Lower lobe of right lung (tissue), 2 donors: Measurements from ENCODE around the gene FARS2. TPM values are rescaled to one million over a fixed set of nuclear protein-coding genes. Genes with fewer than 3 reads are reported as not detected.

Source experiments
- ATAC-seq, 2 donors: fragments of 200-7000 bp; cut with Tn5 transposase; one replicate each; pipeline ENCODE4 v1.9.1; 2020 to 2022; ENCODE audit warnings: mild to moderate bottlenecking in 2 of 2, moderate library complexity in 2 of 2
- DNase-seq: peaks from one replicate; pipeline ENCODE4 v3.0.0-alpha.2; 2020
- H3K27ac ChIP-seq: fragments of 200-600 bp; one replicate; pipeline ENCODE4 v1.8.0; 2022
- H3K27me3 ChIP-seq: fragments of 200-600 bp; one replicate; pipeline ENCODE4 v1.8.0; 2022; ENCODE audit warnings: low read depth
- H3K36me3 ChIP-seq: fragments of 200-600 bp; one replicate; pipeline ENCODE4 v1.8.0; 2022; ENCODE audit warnings: mild to moderate bottlenecking
- H3K4me1 ChIP-seq: fragments of 200-600 bp; one replicate; pipeline ENCODE4 v1.8.0; 2022
- H3K4me3 ChIP-seq: fragments of 200-600 bp; one replicate; pipeline ENCODE4 v1.8.0; 2022; ENCODE audit warnings: mild to moderate bottlenecking
- H3K9me3 ChIP-seq: fragments of 200-600 bp; one replicate; pipeline ENCODE4 v1.8.0; 2022
- intact Hi-C: fragments of 100-400 bp; cut with DNase I; formaldehyde crosslinking; loops from one replicate; pipeline ENCODE4 v1.11.0; 2022
- total RNA-seq: library from RNA; stranded (reverse); fragmentation: NEBNext Ultra II Directional; extraction: Animal tissue kit (Norgen Biotek cat#: 25700); gene quantifications from one replicate; pipeline ENCODE4 v1.2.1, GENCODE V29; 2021
- TF ChIP-seq, protein P1 (sequence below): fragments of 200-600 bp; IDR thresholded peaks from one replicate; pipeline ENCODE4 v1.8.0; 2022; ENCODE audit warnings: antibody characterized with exemption, mild to moderate bottlenecking
- donor health status: DM: no; HTN: yes; CAD: no; lungs with severe emphysema.

Gene FARS2
- total RNA-seq, 1 donor from 2014 or later: 17.0 TPM

DNA sequence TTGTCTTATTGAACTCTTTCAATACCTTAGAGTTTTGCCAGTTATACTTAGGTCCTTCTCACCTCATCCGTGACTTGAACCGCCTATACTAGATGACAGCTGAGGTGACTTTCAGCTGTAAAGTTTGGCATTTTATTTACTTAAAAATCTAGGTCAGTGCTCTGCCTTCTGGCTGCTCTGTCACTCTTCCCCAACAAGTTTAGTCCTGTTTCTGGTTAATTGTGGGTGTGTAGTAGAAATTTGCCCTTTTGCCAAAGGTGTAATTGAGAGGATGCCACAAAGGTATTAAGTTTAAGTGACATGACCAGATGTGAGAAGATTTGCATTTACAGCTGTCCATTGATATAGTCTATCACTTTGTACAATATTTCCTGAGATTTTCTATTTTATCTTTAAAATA is 106.2 kb downstream of the FARS2 start:
- intact Hi-C loops: no loop called here
- no peaks in the 10 kb centered on the region for H3K9me3 ChIP-seq
- H3K36me3 ChIP-seq: peaks cover 11% of the 10 kb centered on the region
- no peaks in the 10 kb centered on the region for H3K4me1 ChIP-seq
- no peak overlapping the region for H3K27ac ChIP-seq
- no peak for ATAC-seq
- H3K4me3 ChIP-seq: no peak overlapping the region
- H3K27me3 ChIP-seq: no peaks in the 10 kb centered on the region
- TF ChIP-seq, protein P1, sequence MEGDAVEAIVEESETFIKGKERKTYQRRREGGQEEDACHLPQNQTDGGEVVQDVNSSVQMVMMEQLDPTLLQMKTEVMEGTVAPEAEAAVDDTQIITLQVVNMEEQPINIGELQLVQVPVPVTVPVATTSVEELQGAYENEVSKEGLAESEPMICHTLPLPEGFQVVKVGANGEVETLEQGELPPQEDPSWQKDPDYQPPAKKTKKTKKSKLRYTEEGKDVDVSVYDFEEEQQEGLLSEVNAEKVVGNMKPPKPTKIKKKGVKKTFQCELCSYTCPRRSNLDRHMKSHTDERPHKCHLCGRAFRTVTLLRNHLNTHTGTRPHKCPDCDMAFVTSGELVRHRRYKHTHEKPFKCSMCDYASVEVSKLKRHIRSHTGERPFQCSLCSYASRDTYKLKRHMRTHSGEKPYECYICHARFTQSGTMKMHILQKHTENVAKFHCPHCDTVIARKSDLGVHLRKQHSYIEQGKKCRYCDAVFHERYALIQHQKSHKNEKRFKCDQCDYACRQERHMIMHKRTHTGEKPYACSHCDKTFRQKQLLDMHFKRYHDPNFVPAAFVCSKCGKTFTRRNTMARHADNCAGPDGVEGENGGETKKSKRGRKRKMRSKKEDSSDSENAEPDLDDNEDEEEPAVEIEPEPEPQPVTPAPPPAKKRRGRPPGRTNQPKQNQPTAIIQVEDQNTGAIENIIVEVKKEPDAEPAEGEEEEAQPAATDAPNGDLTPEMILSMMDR: no peak
- no peak for DNase-seq

DNA sequence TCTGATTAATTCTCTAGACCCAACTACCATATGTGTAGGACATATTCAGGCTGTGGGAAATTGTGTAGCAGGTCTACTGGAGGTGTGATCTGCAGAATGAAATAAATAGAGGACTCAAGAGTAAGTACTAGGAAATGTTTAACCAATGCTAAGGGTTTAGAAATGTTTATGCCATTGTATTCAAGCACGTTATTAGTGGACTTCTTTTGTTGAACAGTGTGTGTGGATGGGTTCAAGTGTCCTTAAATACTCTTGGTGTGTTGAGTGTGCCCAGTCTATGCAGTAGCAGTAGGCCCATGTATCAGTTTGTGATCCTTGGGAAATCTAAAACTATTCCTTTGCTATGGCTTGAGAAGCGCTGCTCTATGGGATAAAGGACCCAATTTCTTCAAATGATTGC is 112.1 kb downstream of the FARS2 start:
- intact Hi-C loops: no loop called here
- ATAC-seq (peak in 1 of 2 donors; percentile 57), DNase-seq (no peak)
- TF ChIP-seq, protein P1: no peak
- Histone ChIP-seq H3K4me3 (no peak overlapping the region), H3K36me3 (peaks cover 11% of the 10 kb centered on the region), H3K9me3 (no peaks in the 10 kb centered on the region), H3K27me3 (no peaks in the 10 kb centered on the region), H3K27ac (no peak overlapping the region), H3K4me1 (no peaks in the 10 kb centered on the region)

DNA sequence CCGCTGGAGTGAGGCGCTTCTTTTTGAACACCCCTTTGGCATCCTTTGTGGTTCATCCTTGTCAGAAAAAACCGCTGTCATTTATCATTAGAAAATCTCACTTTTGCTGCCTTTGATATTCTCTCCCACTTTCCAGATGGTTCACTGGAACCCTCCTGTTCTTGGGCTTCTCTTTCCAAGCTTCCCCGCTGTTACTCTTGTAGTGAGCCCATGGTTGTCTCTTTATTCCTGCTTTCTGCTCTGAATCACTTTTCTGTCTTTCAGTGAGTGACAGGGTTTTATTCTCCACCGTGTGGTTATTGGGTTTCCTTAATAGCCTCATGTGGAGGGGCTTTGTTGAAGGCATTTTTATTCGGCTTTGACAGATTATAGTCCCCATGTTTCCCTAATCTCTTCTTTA is 117.0 kb downstream of the FARS2 start:
- intact Hi-C loops: no loop called here
- Histone ChIP-seq H3K4me3 (no peak overlapping the region), H3K9me3 (no peaks in the 10 kb centered on the region), H3K36me3 (no peaks in the 10 kb centered on the region), H3K4me1 (no peaks in the 10 kb centered on the region), H3K27me3 (no peaks in the 10 kb centered on the region), H3K27ac (no peak overlapping the region)
- ATAC-seq (no peak), DNase-seq (no peak)
- TF ChIP-seq, protein P1: no peak

DNA sequence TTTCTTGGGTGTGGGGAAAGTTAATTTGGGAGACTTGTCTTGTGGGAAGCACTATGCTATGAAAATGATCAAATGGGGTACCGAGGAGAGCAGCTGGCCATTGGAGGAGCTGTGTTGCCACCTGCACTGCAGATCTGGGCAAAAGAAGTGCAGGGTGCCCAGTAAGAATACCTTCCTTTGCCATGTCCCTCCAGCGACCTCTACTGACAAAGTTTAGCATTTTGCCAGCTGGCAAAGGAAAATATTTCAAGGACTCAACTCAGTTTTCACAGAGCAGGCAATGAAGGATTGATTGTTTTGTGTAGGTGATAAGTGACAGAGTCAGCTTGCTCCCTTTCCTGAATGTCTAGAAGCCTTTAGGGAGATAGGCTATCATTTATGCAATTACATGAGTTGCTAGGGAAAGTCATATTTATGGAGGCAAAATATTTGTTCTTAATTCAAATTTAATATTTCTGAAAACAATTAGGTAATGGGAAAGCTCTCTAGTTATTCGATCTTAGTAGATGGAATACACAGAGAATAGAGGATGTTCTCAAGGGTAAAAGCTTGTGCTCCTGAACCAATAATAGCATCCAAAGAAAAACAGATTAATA is 118.4 kb downstream of the FARS2 start:
- Histone ChIP-seq H3K9me3 (no peaks in the 10 kb centered on the region), H3K4me3 (no peak overlapping the region), H3K36me3 (no peaks in the 10 kb centered on the region), H3K4me1 (no peaks in the 10 kb centered on the region), H3K27ac (no peak overlapping the region), H3K27me3 (no peaks in the 10 kb centered on the region)
- TF ChIP-seq, protein P1: peak; percentile 56
- intact Hi-C loops: no loop called here
- DNase-seq: no peak
- ATAC-seq: peak in 1 of 2 donors; percentile 56

DNA sequence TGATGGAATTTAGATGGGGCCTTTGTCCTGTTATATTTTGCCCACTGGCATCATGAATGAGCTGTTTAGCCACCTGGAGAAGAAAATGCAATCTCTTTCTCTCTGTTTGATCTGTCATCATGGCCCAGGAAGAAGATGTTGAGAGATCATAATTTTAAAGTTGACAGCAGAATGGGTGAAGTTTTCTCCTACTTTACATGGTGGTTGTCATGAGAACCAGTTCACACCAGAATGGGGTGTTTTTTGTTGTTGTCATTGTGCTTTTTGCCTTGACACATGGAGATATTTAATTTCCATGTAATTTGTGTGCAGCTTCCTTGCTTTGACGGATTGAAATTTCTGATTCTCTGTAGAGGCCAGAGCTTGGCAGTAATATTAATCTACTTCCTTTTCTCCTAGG is 122.5 kb downstream of the FARS2 start:
- DNase-seq: no peak
- intact Hi-C loops: no loop called here
- no peak overlapping the region for H3K27ac ChIP-seq

More for the DNA sequence above, 122.5 kb downstream of the FARS2 start:
- no peaks in the 10 kb centered on the region for H3K9me3 ChIP-seq
- ATAC-seq: no peak
- H3K4me3 ChIP-seq: no peak overlapping the region
- no peaks in the 10 kb centered on the region for H3K27me3 ChIP-seq
- H3K4me1 ChIP-seq: no peaks in the 10 kb centered on the region
- TF ChIP-seq, protein P1: no peak
- no peaks in the 10 kb centered on the region for H3K36me3 ChIP-seq
